LoVo (cell line): Measurements from ENCODE around the gene PRPF18.

Experiments used
- DNase-seq: peaks from one replicate; pipeline ENCODE4 v3.0.0-alpha.2; 2016; ENCODE audit warnings: low spot score

Gene PRPF18

DNA sequence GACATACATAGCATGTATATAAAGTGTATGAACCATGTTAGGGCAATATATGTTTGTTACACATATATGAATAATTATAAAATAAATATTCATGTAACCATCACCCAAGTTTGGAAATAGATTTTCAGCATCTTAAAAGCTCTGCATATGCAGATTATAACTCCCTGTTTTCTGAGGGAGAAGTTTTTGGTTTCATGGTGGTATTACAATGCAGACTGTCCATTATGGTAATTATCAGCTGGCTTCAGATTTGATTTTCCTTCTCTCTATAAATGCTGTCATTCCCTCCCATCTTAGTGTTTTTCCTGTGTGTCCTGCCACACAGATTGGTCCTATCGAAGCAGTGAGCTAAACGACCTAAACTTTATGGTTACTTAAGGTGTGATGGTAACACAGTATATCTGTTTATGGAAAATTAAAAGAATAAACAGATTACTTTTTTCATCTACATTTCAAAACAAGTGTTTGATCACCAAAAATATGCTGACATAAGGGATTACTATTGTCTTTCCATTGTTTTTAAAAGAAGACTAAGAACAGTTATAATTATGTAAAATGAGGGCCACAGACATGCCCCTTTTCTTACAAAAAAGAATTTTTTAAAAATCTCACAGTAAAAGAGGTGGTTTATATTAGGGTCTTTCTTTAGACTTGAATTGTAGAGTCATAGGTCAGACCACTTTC lies 17.7 kb downstream of the PRPF18 start:
- DNase-seq, result no peak

DNA sequence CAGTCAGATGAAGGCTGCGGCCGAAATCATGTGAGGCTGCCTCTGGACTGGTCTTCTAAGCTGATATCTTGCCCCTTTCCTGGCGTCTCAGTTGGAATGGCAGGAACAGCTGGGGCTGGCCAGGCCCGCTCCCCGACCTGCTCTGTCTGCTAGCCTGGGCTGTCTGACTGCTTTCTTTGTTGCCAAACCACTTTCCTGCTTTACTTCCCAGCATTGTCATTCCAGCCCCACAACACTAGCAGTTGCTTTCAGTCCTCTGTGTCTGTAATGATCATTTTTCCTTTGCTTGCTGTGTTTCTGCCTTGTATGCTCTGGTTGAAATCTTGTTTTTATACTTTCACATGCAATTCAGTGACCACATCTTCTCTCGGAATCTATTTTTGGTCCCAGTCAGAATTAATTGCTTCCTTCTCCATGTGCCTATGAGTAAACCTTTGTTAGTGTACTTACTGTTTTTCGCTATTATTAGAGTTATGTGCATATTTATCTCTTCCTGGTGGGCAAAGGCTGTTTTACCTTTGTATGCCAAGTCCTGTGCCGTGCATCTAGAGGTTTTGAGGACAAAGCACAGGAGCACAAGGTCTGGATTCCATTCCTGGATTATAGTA lies 21.6 kb downstream of the PRPF18 start:
- DNase-seq, result no peak

DNA sequence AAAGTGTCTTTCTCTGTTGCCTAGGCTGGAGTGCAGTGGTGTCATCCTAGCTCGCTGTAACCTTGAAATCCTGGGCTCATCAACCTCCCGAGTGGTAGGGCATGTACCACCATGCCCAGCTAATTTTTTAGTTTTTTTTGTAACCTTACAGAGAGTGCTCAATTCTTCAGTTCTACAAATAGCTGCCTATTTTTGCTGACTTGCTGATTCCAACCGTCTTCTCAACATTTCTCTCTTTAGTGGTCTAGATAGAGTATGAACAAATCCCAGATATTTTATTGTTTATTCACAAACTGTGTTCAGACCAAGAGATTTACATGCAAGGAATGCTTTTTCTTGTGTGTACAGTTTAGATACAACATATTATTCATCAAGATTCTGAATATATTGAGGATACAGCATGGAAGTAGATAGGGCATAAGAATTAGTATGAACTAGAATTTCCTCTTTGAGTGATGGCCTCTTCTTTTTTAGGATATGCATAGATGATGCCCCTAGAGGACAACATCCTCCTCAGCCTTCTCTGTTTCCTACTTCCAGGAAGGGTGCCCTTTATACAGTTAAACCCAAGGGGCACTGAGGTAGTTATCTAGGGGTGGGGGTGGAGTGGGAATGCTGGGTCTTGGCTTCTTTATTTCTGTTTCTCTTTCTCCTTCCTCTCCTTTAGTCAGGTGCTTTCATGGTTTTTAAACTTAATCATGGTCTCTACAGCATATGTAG lies 26.0 kb downstream of the PRPF18 start:
- DNase-seq, result no peak

DNA sequence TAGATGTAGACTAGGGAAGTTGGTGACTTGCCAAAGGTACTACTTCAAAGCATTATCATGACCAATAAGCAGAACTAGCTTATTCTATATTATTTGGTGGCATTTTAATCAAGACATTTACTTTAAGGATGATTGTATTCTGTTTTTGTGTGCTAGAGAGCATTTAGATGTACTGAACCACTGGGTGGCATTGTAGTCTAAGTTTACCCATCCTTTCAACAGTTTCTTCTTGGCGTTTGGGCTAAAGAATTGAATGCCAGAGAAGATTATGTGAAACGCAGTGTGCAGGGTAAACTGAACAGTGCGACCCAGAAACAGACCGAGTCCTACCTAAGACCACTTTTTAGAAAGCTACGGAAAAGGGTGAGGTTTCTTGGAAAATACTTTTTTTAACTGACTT lies 26.8 kb downstream of the PRPF18 start:
- no peak for DNase-seq

DNA sequence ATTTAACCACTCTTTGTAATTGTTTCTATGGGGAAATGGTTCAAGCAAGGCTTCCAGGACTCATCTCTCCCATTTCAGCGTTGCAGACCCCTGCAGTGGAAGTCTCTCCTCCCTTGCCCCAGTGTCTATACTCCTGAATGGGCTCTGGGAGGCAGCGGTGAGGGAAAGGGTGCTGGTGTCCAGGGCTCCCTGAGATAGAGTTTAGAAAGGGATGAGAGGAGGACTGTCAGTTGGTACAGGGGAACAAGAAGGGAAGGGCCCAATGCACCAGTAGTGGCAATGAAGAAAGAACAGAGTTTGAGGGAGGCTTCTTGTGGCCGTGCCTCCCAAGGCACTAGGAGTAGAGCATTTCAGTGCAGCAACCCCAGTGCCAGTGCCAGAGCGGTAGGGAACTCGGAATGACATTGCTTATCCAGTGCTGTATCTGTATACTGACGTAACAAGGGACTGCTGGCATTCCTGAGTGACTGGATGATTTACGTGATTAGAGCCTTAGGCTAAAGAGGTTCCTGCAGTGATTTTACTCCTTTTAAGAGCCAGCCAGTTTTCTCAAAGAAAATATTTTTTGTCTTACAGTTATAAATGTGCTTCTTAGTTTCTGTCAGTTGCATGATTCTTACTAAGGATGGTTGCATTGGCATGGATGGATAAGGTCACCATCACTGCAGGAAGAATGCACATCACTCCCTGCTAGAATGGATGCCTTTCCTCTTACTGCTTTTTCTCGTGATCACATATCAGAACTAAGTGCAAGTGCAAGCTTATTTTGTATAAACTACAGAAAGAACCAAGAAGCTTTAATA lies 28.0 kb downstream of the PRPF18 start:
- no peak for DNase-seq

DNA sequence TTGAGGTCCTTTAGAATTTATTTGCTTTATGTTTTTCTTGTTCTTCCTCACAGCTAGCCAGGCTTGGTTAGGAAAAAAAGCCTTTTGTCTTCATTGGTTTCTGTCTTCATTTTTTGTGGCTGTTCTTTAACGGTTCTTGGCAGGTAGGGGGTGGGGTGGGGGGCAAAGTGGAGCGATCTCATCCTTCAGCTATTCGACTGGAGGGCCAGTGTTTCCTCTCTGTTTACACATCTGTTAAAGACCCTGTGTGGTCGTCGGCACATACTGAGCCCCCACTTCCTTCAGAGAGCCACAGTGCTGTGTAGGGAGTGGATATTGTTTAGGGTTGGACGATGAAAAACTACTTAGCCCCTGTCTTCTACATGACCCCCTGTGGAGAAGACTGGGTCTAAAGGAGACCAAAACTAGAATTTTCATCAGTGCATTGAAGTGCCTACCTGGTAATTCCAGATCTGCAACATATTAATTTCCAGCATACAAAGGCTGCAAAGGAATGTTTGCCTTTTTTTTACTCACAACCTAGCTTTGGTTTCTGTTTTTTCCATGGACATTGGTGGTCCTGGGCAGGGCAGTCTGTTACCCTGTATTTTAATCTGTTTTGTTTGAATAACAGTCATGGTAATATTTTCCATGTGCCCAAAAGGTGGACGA lies 29.0 kb downstream of the PRPF18 start:
- no peak for DNase-seq

DNA sequence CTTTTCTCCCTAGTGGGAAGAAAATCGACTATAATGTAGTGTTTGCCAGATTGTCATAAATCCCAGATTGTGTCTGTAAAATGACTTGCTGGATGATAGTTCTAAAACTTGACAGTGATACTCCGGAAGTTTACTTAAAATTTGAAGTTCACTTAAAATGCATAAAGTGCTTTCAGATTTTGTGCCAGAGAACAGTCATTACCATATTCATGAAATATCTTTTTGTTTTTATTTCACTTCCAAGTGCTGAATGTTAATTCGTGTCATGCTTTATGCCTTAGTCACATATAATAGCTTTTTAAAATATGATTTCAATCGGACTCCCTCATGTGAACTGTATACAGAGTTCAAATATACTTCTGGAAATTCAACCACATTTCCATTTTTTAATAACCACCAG lies 30.4 kb downstream of the PRPF18 start:
- no peak for DNase-seq

DNA sequence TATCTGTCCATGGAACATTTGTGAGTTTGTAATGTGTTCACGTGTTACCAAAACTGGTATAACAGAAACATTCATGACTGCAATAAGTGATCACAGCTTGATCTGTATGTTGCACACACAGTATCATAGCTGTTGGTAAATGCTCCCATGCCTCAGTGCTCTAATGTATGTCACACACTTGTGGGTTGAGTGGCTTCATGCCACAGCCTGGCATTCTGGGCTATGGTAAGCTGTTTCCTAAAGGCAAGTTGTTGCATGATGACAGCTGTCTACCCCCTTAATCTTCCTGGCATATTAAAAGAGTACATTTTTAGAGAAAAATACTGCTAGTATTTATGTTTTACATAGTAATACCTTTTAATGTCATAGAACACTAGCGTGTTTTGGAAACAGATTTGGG lies 35.2 kb downstream of the PRPF18 start:
- DNase-seq, result no peak

DNA sequence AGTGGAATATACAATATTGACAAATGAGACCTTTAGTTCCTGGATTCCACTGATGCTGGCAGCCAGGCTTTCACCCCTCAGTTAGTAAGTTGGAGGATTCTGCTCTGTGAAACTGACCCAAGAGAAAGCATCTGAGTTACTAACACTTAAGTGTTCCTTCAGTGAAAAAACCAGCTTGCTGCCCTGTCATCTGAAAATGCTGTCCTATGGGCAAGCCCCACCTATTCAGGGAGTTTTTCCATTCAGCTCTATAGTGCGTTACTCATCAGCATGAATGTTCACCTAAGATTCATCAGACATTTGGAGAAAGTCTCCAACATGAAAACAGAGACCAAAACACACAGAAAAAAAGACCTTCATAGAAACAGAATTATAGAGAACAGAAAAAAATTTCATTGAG lies 37.9 kb downstream of the PRPF18 start:
- no peak for DNase-seq

DNA sequence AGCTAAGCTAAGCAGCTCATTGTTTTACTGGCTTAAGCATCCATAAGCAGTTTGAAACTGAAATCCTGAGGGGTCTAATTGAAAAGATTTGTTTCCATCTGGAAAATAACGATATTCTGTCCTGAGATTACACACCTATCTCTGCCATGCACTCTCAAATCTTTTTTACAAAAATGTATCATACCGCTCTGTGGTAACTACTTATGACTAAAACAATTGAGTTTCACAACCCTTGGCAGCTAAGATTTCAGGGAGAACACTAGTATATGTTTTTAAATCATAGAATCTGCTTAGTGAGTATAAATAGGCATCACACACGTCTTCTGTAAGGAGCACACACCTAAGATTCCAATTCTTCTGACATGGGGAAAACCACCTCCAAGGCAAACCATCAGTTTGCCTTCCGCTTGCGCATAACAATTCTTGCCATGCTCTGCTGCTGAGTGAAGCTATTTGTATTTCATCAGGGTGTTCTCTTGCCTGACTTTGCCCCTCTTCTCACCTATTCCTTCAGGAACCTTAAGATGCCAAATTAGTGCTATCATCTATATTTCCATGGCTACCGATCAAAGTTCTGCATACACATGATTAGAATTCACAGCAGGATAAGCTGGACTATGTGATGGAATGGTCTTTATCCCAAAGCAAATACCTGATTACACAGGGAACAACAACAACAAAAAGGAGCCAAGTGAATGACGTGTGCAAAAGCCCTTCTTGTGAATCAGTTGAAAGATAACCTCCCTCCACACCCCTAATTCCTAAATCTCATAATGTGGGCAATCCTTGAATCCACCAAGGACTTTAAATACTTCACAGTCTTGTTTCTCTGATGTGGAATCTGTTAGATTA lies 40.9 kb downstream of the PRPF18 start:
- no peak for DNase-seq

DNA sequence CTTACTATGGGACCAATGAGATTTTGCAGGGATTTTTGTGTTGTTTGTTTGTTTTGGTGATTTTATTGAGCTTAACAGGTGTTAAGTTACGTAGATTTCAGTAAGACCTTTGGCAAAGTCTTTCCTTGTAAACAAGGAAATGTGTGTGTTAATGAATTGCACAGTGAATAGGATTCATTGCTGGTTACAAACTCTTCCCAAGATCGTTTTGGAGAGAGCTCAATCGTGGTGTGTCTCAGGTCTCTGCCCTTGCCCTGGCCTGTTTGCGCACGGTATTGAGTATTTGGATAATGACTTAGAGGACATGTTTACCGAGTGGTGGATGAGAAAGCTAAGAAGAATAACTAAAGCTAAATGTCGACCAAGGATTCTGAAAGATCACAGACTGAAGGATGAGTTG lies 41.9 kb downstream of the PRPF18 start:
- no peak for DNase-seq

DNA sequence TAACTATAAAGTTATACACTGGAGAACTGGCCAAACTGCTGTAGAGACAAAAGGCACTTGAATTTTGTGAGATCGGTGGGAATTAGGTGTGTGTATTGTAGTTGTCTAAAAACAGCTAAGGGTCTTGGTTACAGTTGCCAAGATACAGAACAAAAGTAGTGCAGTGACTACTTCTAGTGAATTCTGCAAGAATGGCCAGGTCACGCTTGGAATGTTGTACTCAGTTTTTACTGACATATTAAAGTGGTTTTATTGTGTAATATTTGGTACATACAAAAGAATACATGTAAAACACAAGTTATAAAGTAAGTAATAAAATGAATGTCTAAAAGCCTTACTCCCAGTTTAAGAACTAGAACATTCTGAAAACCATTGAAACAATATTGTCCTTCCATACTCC lies 42.4 kb downstream of the PRPF18 start:
- DNase-seq, result no peak

DNA sequence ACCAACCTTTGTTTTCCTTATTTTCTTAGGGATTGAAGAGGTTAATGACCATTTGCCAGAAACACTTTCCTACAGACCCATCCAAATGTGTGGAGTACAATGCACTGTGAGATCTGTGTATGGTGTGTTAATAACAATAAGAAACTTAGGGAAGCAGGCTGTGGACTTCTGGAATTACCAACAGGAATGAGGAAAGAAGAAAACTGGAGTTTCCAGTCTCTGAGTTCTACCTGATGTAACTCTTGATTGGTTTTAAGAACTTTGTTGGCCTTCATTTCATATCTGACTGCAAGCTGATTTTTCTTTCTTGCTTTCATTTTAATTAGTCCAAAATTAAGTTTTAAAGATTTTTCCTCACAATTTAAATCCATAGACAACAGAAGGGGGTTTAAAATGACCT lies 43.5 kb downstream of the PRPF18 start:
- no peak for DNase-seq

DNA sequence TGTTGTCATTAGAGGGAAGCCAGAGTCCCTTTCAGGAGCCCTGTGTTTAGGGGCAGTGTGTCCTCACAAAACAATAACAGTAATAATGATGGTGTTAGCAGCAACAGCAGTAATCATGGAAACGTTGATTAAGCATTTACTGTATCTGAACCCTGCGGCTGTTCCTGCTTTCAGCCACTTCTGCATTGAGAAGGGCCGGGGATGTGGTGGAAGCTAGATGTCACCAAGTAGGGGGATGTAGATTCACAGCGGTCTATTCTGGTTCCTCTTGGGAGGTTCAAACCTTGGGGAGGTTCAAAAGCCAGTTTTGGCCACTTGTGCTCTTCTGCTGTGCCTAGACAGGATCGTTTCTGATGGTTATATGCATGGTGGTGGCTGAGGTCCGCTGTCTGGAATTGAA lies 44.8 kb downstream of the PRPF18 start:
- no peak for DNase-seq

DNA sequence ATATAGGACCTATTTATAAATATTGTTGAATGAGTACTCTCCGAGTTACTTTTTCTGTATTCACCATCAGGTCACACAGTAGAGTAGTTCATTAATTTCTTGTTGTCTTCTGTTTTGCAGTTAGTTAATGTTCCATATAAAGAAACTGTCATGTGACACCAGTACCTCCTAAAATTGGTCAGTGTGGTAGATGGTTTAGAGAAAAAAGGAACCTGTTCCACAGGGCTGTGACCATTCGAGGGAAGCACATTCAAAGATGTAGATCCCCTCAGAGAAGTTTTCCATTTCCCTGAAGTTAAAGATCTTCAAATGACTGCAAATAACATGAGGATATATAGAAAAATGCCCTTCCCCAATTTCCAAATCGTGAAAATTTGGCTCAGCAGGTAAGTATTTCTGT lies 45.7 kb downstream of the PRPF18 start:
- no peak for DNase-seq

DNA sequence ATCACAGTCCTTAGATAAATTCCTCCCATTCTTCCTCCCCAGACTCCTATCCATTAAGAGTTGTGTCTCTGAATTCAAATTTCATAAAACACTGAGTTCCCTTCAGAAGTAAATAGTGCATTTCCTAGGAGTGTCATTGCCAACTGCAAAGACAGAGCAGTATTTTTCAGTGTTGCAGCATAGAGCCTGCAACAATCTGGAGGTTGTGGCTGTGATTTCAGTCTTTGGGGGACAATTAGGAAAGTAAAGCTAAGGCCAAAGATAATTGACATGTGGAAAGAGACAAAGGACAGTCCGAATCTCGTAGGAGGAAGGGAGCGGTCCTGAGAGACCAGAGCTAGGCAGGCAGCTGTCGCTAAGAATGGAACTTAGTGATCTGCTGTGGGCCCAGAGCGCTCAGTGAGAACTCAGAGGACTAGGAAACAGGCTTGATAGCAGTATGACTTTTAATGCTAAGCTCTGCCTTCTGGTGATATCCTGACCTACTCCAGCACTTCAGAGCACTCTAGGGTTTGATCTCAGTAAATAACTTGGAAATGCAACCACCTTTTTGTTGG lies 46.2 kb downstream of the PRPF18 start:
- DNase-seq, result no peak

DNA sequence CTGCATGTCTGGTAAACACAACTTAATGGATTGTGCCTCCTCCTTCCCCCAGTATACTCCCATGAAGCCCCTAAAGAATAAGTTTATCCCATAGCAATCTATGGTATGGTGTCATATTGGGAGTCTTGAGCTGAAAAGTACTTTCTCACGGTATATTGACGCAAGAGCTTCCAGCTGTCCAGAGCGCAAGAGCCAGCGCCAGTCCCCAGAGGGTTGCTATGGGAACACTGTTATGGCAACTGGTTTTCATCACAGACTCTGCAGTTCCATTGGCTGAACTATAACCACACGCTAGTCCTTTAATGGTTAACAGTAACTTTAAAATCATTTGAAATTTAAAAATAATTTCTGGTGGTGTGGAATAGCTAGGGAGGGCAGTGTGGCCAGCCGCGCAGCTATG lies 46.9 kb downstream of the PRPF18 start:
- no peak for DNase-seq

DNA sequence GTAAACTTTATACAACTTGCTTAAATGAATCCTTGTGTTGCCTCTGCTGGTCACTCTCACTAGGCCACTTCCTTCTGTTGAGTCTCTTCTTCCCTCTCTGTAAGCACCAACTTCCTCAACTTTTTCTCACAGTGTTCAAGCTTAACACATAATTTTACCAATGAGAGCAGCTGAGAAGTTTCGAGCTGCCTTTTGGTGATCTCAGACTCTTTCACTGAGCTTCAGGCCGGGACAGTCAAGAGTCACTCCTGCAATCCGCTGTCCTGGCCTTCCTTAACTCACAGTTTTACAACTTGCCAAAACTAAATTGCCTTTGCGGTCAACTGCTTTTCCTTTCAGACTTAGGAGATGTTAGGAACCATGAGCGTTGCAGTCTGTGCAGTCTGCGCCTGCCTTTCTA lies 47.4 kb downstream of the PRPF18 start:
- DNase-seq, result no peak

DNA sequence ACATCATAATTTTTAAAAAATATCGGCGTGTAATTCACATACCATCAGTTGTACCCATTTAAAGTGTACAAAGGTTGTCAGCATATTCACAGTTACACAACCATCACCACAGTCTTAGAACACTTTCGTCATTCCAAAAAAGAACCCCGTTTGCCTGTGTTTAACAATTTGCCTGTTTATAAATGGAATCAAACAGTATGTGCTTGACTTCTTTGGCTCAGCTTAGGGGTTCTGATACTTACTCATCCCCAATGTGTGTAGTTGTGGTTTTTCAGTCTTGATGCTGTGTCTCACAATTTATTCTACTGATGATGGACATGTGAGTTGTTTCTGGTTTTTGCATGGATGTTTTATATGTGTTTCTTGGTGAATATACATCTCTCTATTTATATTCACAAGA lies 50.0 kb downstream of the PRPF18 start:
- DNase-seq, result no peak

DNA sequence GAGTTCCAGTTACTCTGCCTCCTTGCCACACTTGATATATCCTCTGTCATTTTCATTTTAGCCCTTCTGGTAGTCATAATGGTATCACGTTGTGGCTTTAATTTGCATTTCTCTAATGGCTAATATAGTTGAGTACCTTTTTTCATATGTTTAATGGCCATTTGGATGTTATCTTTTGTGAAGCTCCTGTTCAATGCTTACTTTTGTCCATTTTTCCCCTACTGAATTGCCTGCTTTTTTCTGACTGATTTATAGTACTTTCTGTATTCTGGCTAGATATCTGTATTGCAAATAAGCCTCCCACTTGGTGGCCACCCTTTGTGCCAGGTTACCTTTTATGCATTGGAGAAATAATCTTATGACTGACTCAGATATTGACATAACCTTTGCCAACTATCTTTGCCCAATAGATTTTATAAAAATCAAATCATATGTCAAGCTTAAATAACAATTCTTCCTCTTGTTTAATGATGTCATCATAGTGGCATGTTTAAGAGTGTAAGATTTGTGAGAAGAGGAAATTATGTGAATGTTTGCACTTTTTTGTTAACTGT lies 50.6 kb downstream of the PRPF18 start:
- no peak for DNase-seq

DNA sequence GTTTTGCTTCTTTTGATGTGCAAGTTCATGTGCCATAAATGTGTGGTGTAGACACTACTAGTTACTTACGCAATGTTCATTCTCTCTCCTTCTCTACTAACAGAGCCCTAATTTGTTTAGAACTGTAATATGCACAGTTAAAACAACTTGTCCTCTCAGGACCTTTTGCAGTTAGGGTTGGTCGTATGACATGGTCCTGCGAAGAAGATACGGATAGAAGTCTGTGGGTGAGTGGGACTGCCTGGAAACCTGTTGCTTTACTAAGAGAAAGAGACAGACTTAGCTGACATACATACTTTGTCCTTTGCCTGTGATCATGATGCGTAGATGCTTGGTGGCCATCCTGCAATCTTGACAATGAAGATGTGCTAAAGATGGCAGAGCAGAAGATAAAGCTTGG lies 51.1 kb downstream of the PRPF18 start:
- no peak for DNase-seq
